Measurements from ENCODE around the gene ABHD4. TPM values are rescaled to one million over a fixed set of nuclear protein-coding genes. Genes with fewer than 3 reads are reported as not detected.

ABHD4 gene
- total and polyA plus RNA-seq, 10 of the 15 experiments (the other 5 are each of a cell fraction or from before 2014, with no cell fraction given): 5.4 to 28.7 (median 10.8) TPM

- TF ChIP-seq NFYA (IDR thresholded peaks at IDR 0.05; ENCODE audit: borderline replicate concordance, low read depth, low read length): no peak
- peak; percentile 62; the same call in 1 of the 2 replicates for TF ChIP-seq POLR2A (IDR thresholded peaks at IDR 0.05; ENCODE audit: low read depth, low read length)
- peak; percentile 88 for TF ChIP-seq NR2F1 (conservative IDR thresholded peaks at IDR 0.05)
- peak; percentile 52; the same call in 1 of the 2 replicates for TF ChIP-seq RFX5 (IDR thresholded peaks at IDR 0.05; ENCODE audit: low read depth, low read length)
- peak; percentile 56 for TF ChIP-seq USF2 (IDR thresholded peaks at IDR 0.05; ENCODE audit: borderline replicate concordance, low read depth, low read length)
- peak; percentile 20 for TF ChIP-seq KLF5 (IDR thresholded peaks at IDR 0.05; ENCODE audit: partially characterized antibody)
- TF ChIP-seq SP1 (IDR thresholded peaks at IDR 0.05; ENCODE audit: low read depth, low read length): peak; percentile 59
- TF ChIP-seq MTA3 (IDR thresholded peaks at IDR 0.05; ENCODE audit: borderline replicate concordance, low read length): no peak; the same call in 1 of the 2 replicates
- TF ChIP-seq RAD51 (IDR thresholded peaks at IDR 0.05): peak; percentile 46; the same call in 1 of the 2 replicates
- peak; percentile 75; the same call in 1 of the 2 replicates for TF ChIP-seq RB1 (IDR thresholded peaks at IDR 0.05; ENCODE audit: borderline replicate concordance)
- TF ChIP-seq MXI1 (IDR thresholded peaks at IDR 0.05; ENCODE audit: low read depth, low read length): peak; percentile 69
- TF ChIP-seq POLR2AphosphoS5 (IDR thresholded peaks at IDR 0.05; ENCODE audit: low read length): 0 out of 2 replicates have a peak, but pooled peaks have one; percentile 41
- TF ChIP-seq PKNOX1 (IDR thresholded peaks at IDR 0.05): no peak
- no peak for TF ChIP-seq HDAC2 (IDR thresholded peaks at IDR 0.05)
- peak; percentile 41; the same call in 1 of the 2 replicates for TF ChIP-seq IKZF1 (conservative IDR thresholded peaks at IDR 0.05)
- peak; percentile 79 for TF ChIP-seq PAX5 (IDR thresholded peaks at IDR 0.05; ENCODE audit: borderline replicate concordance, low read depth, low read length)
- 0 out of 2 replicates have a peak, but pooled peaks have one; percentile 33 for TF ChIP-seq NBN (IDR thresholded peaks at IDR 0.05)
- TF ChIP-seq NKRF (conservative IDR thresholded peaks at IDR 0.05): peak; percentile 77
- TF ChIP-seq TAF1 (IDR thresholded peaks at IDR 0.05; ENCODE audit: borderline replicate concordance, low read depth, low read length): 0 out of 2 replicates have a peak, but pooled peaks have one; percentile 30
- TF ChIP-seq IKZF2 (IDR thresholded peaks at IDR 0.05): 0 out of 4 replicates have a peak, but pooled peaks of 1 of the 2 experiments have one; percentile 19
Observed at GRCh38 chr14:22598099-22598895, at the start of gene ABHD4 (continued).
